HCT116 (cell line): ENCODE data around the gene OR1E1. TPM values are rescaled to one million over a fixed set of nuclear protein-coding genes. Genes with fewer than 3 reads are reported as not detected.

Source experiments
- ATAC-seq: fragments of 200-7000 bp; cut with Tn5 transposase; 2 replicates; pipeline ENCODE4 v1.9.1; 2020; ENCODE audit warnings: mild to moderate bottlenecking, moderate library complexity
- BruUV-seq: library from RNA; stranded (reverse); fragments of 400-500 nt; replicated peaks from 2 replicates; lab custom pipeline; 2021; lab: Mats Ljungman, UMichigan
- CTCF ChIA-PET: fragments of 300-600 bp; sonication (Branson Sonifier 250); formaldehyde crosslinking; loops from one replicate; lab custom pipeline; 2021; ENCODE audit warnings: antibody characterized with exemption; lab: Charles Lee
- POLR2A ChIA-PET: fragments of 300-600, 350-600 bp; sonication (Branson Sonifier 250); formaldehyde crosslinking; loops from one replicate; lab custom pipeline; 2021; ENCODE audit warnings: antibody characterized with exemption; lab: Charles Lee
- RAD21 ChIA-PET, 2 experiments: fragments of 300-600 bp; sonication (Branson Sonifier 250); formaldehyde crosslinking; loops; one replicate each; lab custom pipeline; 2023; ENCODE audit warnings: low total read pairs in 2 of 2; ENCODE audit not compliant: uncharacterized antibody in 2 of 2, unreplicated experiment in 2 of 2, low non-redundant PET in 1 of 2; lab: Charles Lee
- DNase-seq: peaks from one replicate; pipeline ENCODE4 v3.0.0-alpha.2; 2010; ENCODE audit warnings: low read depth, low spot score
- H2AFZ ChIP-seq: fragments of 200-600 bp; shearing (Covaris generic), sonication (generic); 2 replicates; pipeline ENCODE4 v1.6.1; 2017; ENCODE audit warnings: low read depth, mixed run types, mixed read lengths, antibody characterized with exemption, low read length; ENCODE audit not compliant: poor library complexity, severe bottlenecking
- H3K27ac ChIP-seq: 2 replicates; pipeline ENCODE4 v1.5.1; 2012; ENCODE audit warnings: low read depth, low read length
- H3K27me3 ChIP-seq: fragments of 200-600 bp; sonication (generic); 2 replicates; pipeline ENCODE4 v1.6.1; 2016; ENCODE audit warnings: mixed run types, low read length, mixed read lengths; ENCODE audit not compliant: insufficient read depth
- H3K36me3 ChIP-seq, 2 experiments: fragments of 200-500 bp in 1 of 2; fragments of 200-600 bp in 1 of 2; sonication (Bioruptor generic) in 1 of 2; sonication (generic) in 1 of 2; 2 replicates each; pipeline versions ENCODE4 v1.5.1 to v1.6.1; 2014 to 2016; ENCODE audit warnings: low read length in 2 of 2, inconsistent platforms in 1 of 2, mixed read lengths in 1 of 2, mixed run types in 1 of 2; ENCODE audit not compliant: insufficient read depth in 2 of 2, control insufficient read depth in 1 of 2
- H3K4me1 ChIP-seq, 2 experiments: fragments of 200-600 bp in 1 of 2; sonication (generic) in 1 of 2; 2 replicates each; pipeline versions ENCODE4 v1.5.1 to v1.6.1; 2012 to 2017; ENCODE audit warnings: low read length in 2 of 2, inconsistent platforms in 1 of 2, mild to moderate bottlenecking in 1 of 2, mixed read lengths in 1 of 2, mixed run types in 1 of 2, moderate library complexity in 1 of 2; ENCODE audit not compliant: insufficient read depth in 2 of 2, control insufficient read depth in 1 of 2
- H3K4me2 ChIP-seq: fragments of 200-600 bp; sonication (generic); 2 replicates; pipeline ENCODE4 v1.6.1; 2017; ENCODE audit warnings: mixed run types, low read length, mixed read lengths
- H3K4me3 ChIP-seq, 2 experiments: fragments of 200-600 bp in 1 of 2; sonication (generic) in 1 of 2; replicated peaks in 1 of 2; 2 replicates each; pipeline ENCODE4 v1.5.1; 2011 to 2016; ENCODE audit warnings: low read length in 2 of 2, control low read depth in 1 of 2, low read depth in 1 of 2, mild to moderate bottlenecking in 1 of 2, mixed read lengths in 1 of 2, mixed run types in 1 of 2
- H3K79me2 ChIP-seq: fragments of 200-600 bp; sonication (generic); 2 replicates; pipeline ENCODE4 v1.6.1; 2017; ENCODE audit warnings: mild to moderate bottlenecking, mixed run types, low read length, moderate library complexity, mixed read lengths; ENCODE audit not compliant: insufficient read depth
- H3K9ac ChIP-seq: fragments of 200-600 bp; sonication (generic); 2 replicates; pipeline ENCODE4 v1.6.1; 2016; ENCODE audit warnings: low read length, mixed read lengths
- H3K9me2 ChIP-seq: fragments of 200-600 bp; sonication (generic), shearing (Covaris generic); 2 replicates; pipeline ENCODE4 v1.6.1; 2017; ENCODE audit warnings: mixed run types, mild to moderate bottlenecking, moderate library complexity; ENCODE audit not compliant: insufficient read depth
- H3K9me3 ChIP-seq, 2 experiments: fragments of 200-500 bp in 1 of 2; fragments of 200-600 bp in 1 of 2; sonication (Bioruptor generic) in 1 of 2; sonication (generic) in 1 of 2; 2 replicates each; pipeline ENCODE4 v1.6.1; 2014 to 2017; ENCODE audit warnings: low read length in 2 of 2, mixed read lengths in 2 of 2, inconsistent platforms in 1 of 2, low read depth in 1 of 2, mild to moderate bottlenecking in 1 of 2, mixed run types in 1 of 2, moderate library complexity in 1 of 2; ENCODE audit not compliant: control insufficient read depth in 1 of 2, insufficient read depth in 1 of 2
- H4K20me1 ChIP-seq: fragments of 200-600 bp; sonication (generic), shearing (Covaris generic); 2 replicates; pipeline ENCODE4 v1.6.1; 2017; ENCODE audit warnings: mixed run types, mild to moderate bottlenecking, moderate library complexity; ENCODE audit not compliant: insufficient read depth
- CBX3 ChIP-seq: IDR thresholded peaks from 2 replicates; pipeline ENCODE4 v1.6.1; 2012; ENCODE audit warnings: low read depth
- CEBPB ChIP-seq: IDR thresholded peaks from 2 replicates; pipeline ENCODE4 v1.6.1; 2012; ENCODE audit warnings: low read depth
- EGR1 ChIP-seq: IDR thresholded peaks from 2 replicates; pipeline ENCODE4 v1.6.1; 2012; ENCODE audit warnings: low read depth
- EZH2 ChIP-seq: fragments of 200-600 bp; sonication (generic); IDR thresholded peaks from 2 replicates; pipeline ENCODE4 v1.6.1; 2017; ENCODE audit warnings: antibody characterized with exemption, mixed run types
- EZH2phosphoT487 ChIP-seq: fragments of 200-600 bp; IDR thresholded peaks from 2 replicates; pipeline ENCODE4 v1.6.1; 2018; ENCODE audit warnings: antibody characterized with exemption, borderline replicate concordance
- FOSL1 ChIP-seq: IDR thresholded peaks from 2 replicates; pipeline ENCODE4 v1.6.1; 2012; ENCODE audit warnings: low read depth
- JUND ChIP-seq: IDR thresholded peaks from 2 replicates; pipeline ENCODE4 v1.6.1; 2012
- POLR2A ChIP-seq: IDR thresholded peaks from 2 replicates; pipeline ENCODE4 v1.7.0; 2011; ENCODE audit warnings: borderline replicate concordance; ENCODE audit not compliant: insufficient read depth, insufficient read length; ENCODE audit errors: extremely low read depth
- RAD21 ChIP-seq: IDR thresholded peaks from 2 replicates; pipeline ENCODE4 v1.6.1; 2012; ENCODE audit warnings: low read depth, mild to moderate bottlenecking
- SIN3A ChIP-seq: IDR thresholded peaks from 2 replicates; pipeline ENCODE4 v1.6.1; 2012; ENCODE audit warnings: low read depth
- SP1 ChIP-seq: IDR thresholded peaks from 2 replicates; pipeline ENCODE4 v1.6.1; 2012; ENCODE audit warnings: low read depth
- SRF ChIP-seq: IDR thresholded peaks from 2 replicates; pipeline ENCODE4 v1.6.1; 2012; ENCODE audit warnings: low read depth
- TCF7L2 ChIP-seq: IDR thresholded peaks from 2 replicates; pipeline ENCODE4 v1.7.0; 2011; ENCODE audit warnings: borderline replicate concordance, inconsistent platforms; ENCODE audit not compliant: insufficient read depth, insufficient read length; ENCODE audit errors: extremely low read depth
- ZFX ChIP-seq: fragments of 450-650 bp; IDR thresholded peaks from 2 replicates; pipeline ENCODE4 v1.6.1; 2017
- ZNF274 ChIP-seq: fragments of 200-500 bp; sonication (Bioruptor generic); IDR thresholded peaks from 2 replicates; pipeline ENCODE4 v1.6.1; 2014; ENCODE audit warnings: mild to moderate bottlenecking, low read depth, low read length, inconsistent platforms
- intact Hi-C: fragments of 100-400 bp; cut with micrococcal nuclease; formaldehyde crosslinking; loops from 2 replicates; pipeline ENCODE4 v1.10.0; 2022
- total RNA-seq: library from RNA; stranded (reverse); gene quantifications from one replicate; pipeline ENCODE4 v1.2.1, GENCODE V29; 2021; ENCODE audit not compliant: unreplicated experiment
- TF ChIP-seq, protein P1 (sequence below): IDR thresholded peaks from 2 replicates; pipeline ENCODE4 v1.6.1; 2012
- TF ChIP-seq, protein P2 (sequence below): IDR thresholded peaks from 2 replicates; pipeline ENCODE4 v1.6.1; 2012; ENCODE audit warnings: low read depth
- TF ChIP-seq, protein P3 (sequence below): IDR thresholded peaks from 2 replicates; pipeline ENCODE4 v1.6.1; 2012
- TF ChIP-seq, protein P4 (sequence below): IDR thresholded peaks from 2 replicates; pipeline ENCODE4 v1.6.1; 2011; ENCODE audit warnings: mild to moderate bottlenecking, low read length, moderate library complexity; ENCODE audit not compliant: insufficient replicate concordance; ENCODE audit errors: extremely low read depth

OR1E1 gene
- total RNA-seq, 1 experiment from 2014 or later: not detected

DNA sequence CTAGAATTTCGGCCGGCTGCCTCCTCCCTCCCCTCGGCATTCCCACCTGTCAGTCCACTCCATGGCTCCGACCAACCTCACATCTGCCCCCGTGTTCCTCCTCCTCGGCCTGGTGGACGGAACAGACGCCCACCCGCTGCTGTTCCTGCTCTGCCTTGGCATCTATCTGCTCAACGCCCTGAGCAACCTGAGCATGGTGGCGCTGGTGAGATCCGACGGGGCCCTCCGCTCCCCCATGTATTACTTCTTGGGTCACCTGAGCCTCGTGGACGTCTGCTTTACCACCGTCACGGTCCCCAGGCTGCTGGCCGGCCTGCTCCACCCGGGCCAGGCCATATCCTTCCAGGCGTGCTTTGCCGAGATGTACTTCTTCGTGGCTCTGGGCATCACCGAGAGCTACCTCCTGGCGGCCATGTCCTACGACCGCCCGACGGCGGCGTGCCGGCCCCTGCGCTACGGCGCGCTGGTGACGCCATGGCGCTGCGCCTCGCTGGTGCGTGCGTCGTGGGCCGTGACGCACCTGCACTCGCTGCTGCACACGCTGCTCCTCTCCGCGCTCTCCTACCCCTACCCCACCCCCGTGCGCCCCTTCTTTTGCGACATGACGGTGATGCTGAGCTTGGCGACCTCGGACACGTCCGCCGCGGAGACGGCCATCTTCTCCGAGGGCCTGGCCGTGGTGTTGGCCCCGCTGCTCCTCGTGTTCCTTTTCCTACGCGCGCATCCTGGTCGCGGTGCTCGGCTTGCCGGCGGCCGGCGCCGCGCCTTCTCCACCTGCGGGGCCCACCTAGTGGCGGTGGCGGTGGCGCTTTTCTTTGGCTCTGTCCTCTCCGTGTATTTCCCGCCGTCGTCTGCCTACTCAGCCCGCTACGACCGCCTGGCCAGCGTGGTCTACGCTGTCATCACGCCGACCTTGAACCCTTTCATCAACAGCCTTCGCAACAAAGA is 12.1 kb downstream of the OR1E1 start, which contains the start of gene OR3A2 (continued):
- TF ChIP-seq, protein P1, sequence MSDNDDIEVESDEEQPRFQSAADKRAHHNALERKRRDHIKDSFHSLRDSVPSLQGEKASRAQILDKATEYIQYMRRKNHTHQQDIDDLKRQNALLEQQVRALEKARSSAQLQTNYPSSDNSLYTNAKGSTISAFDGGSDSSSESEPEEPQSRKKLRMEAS: no peak
- TF ChIP-seq, protein P2, sequence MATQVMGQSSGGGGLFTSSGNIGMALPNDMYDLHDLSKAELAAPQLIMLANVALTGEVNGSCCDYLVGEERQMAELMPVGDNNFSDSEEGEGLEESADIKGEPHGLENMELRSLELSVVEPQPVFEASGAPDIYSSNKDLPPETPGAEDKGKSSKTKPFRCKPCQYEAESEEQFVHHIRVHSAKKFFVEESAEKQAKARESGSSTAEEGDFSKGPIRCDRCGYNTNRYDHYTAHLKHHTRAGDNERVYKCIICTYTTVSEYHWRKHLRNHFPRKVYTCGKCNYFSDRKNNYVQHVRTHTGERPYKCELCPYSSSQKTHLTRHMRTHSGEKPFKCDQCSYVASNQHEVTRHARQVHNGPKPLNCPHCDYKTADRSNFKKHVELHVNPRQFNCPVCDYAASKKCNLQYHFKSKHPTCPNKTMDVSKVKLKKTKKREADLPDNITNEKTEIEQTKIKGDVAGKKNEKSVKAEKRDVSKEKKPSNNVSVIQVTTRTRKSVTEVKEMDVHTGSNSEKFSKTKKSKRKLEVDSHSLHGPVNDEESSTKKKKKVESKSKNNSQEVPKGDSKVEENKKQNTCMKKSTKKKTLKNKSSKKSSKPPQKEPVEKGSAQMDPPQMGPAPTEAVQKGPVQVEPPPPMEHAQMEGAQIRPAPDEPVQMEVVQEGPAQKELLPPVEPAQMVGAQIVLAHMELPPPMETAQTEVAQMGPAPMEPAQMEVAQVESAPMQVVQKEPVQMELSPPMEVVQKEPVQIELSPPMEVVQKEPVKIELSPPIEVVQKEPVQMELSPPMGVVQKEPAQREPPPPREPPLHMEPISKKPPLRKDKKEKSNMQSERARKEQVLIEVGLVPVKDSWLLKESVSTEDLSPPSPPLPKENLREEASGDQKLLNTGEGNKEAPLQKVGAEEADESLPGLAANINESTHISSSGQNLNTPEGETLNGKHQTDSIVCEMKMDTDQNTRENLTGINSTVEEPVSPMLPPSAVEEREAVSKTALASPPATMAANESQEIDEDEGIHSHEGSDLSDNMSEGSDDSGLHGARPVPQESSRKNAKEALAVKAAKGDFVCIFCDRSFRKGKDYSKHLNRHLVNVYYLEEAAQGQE: no peak
- TF ChIP-seq ZNF274 (no peak), POLR2A (no peak), EZH2phosphoT487 (no peak)
- TF ChIP-seq, all 23 proteins: peak for 0

DNA sequence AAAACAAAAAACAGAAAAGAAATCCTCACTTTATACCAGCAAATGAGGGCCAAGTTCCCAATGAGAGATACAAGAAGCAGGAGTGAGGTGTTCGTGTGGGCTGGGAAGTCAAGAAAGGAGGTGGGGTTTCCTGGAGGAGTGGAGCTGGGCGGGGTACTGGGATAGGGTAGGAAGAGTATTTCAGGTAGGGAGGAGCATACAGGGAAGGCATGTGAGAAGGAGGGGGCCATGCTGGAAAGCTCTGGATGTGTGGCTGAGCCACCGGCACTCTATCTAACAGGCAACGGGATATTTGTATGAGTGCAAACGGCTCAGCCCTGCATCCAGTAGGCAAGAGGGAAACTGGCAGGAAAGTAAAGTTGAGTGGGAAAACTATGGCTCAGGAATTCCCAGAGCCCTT is 16.3 kb downstream of the OR1E1 start:
- POLR2A ChIA-PET: no interaction called here
- H3K4me1 ChIP-seq: no peaks in the 10 kb centered on the region
- intact Hi-C loops: no loop called here
- no peak overlapping the region for H3K4me3 ChIP-seq
- no peaks in the 10 kb centered on the region for H3K79me2 ChIP-seq
- H3K36me3 ChIP-seq: no peaks in the 10 kb centered on the region
- H4K20me1 ChIP-seq: no peaks in the 10 kb centered on the region
- RAD21 ChIA-PET: no interaction called here
- no peak overlapping the region for H3K4me2 ChIP-seq
- no peaks in the 10 kb centered on the region for H3K9me3 ChIP-seq
- no peak overlapping the region for H3K27ac ChIP-seq
- no peak overlapping the region for H3K9ac ChIP-seq
- H2AFZ ChIP-seq: no peak overlapping the region
- H3K9me2 ChIP-seq: no peaks in the 10 kb centered on the region
- TF ChIP-seq EZH2 (no peak), ZFX (no peak), FOSL1 (no peak), POLR2A (no peak), CBX3 (no peak), SIN3A (no peak), EGR1 (no peak), JUND (no peak), SP1 (no peak), SRF (no peak), CEBPB (no peak), TCF7L2 (no peak), RAD21 (no peak), EZH2phosphoT487 (no peak)
- TF ChIP-seq, protein P3, sequence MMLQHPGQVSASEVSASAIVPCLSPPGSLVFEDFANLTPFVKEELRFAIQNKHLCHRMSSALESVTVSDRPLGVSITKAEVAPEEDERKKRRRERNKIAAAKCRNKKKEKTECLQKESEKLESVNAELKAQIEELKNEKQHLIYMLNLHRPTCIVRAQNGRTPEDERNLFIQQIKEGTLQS: no peak
- TF ChIP-seq, protein P4, sequence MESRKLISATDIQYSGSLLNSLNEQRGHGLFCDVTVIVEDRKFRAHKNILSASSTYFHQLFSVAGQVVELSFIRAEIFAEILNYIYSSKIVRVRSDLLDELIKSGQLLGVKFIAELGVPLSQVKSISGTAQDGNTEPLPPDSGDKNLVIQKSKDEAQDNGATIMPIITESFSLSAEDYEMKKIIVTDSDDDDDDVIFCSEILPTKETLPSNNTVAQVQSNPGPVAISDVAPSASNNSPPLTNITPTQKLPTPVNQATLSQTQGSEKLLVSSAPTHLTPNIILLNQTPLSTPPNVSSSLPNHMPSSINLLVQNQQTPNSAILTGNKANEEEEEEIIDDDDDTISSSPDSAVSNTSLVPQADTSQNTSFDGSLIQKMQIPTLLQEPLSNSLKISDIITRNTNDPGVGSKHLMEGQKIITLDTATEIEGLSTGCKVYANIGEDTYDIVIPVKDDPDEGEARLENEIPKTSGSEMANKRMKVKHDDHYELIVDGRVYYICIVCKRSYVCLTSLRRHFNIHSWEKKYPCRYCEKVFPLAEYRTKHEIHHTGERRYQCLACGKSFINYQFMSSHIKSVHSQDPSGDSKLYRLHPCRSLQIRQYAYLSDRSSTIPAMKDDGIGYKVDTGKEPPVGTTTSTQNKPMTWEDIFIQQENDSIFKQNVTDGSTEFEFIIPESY: no peak
- TF ChIP-seq, all 23 proteins: peak for 0
- no peak for DNase-seq
- BruUV-seq: no TSS peak
- no peak for ATAC-seq
- CTCF ChIA-PET: no interaction called here
- H3K27me3 ChIP-seq: peaks cover 58% of the 10 kb centered on the region
